H1 (cell line): ENCODE data around the gene IFNA1. TPM values are rescaled to one million over a fixed set of nuclear protein-coding genes. Genes with fewer than 3 reads are reported as not detected.

Experiments used
- CTCF ChIA-PET: fragments of 300-600 bp; sonication (Branson Sonifier 250); formaldehyde crosslinking; loops from one replicate; lab custom pipeline; 2021; ENCODE audit not compliant: partially characterized antibody; lab: Charles Lee
- POLR2A ChIA-PET: fragments of 300-600 bp; sonication (Branson Sonifier 250); formaldehyde crosslinking; loops from one replicate; lab custom pipeline; 2021; ENCODE audit warnings: inconsistent platforms; ENCODE audit not compliant: partially characterized antibody; lab: Charles Lee
- DNase-seq, 2 experiments: peaks; one replicate each; pipeline versions ENCODE4 v3.0.0 to v3.0.0-alpha.2; 2010 to 2022; ENCODE audit warnings: low spot score in 2 of 2, low read depth in 1 of 2, mixed read lengths in 1 of 2
- FAIRE-seq: peaks from 2 replicates; lab custom pipeline; 2011; peaks lifted over from hg19 to GRCh38; lab: Jason Lieb, UNC
- H2AFZ ChIP-seq: 2 replicates; pipeline ENCODE4 v1.8.1; 2012; ENCODE audit warnings: low read length, inconsistent platforms
- H2AK5ac ChIP-seq: 2 replicates; pipeline ENCODE4 v1.6.1; 2013; ENCODE audit warnings: low read depth, low read length
- H2BK120ac ChIP-seq: replicated peaks from 2 replicates; pipeline ENCODE3; 2013; ENCODE audit warnings: low read depth, low read length, inconsistent platforms
- H2BK12ac ChIP-seq: 2 replicates; pipeline ENCODE4 v1.6.1; 2013; ENCODE audit warnings: low read depth, low read length
- H2BK15ac ChIP-seq: 2 replicates; pipeline ENCODE4 v1.6.1; 2013; ENCODE audit warnings: low read length
- H2BK20ac ChIP-seq: 2 replicates; pipeline ENCODE4 v1.6.1; 2013; ENCODE audit warnings: low read length
- H2BK5ac ChIP-seq: 2 replicates; pipeline ENCODE4 v1.6.1; 2013; ENCODE audit warnings: low read depth, low read length
- H3K14ac ChIP-seq: 2 replicates; pipeline ENCODE4 v1.6.1; 2013; ENCODE audit warnings: inconsistent platforms; ENCODE audit not compliant: insufficient read length
- H3K18ac ChIP-seq: 2 replicates; pipeline ENCODE4 v1.6.1; 2013; ENCODE audit warnings: low read length; ENCODE audit errors: extremely low read depth
- H3K23ac ChIP-seq: 2 replicates; pipeline ENCODE4 v1.6.1; 2013; ENCODE audit warnings: inconsistent platforms; ENCODE audit not compliant: insufficient read length
- H3K23me2 ChIP-seq: 2 replicates; pipeline ENCODE4 v1.6.1; 2013; ENCODE audit warnings: low read depth, low read length
- H3K27ac ChIP-seq: 2 replicates; pipeline ENCODE4 v1.6.1; 2011; ENCODE audit warnings: low read depth, low read length, inconsistent platforms
- H3K27me3 ChIP-seq, 4 experiments: replicated peaks in 1 of 4; 1 replicate in 1 of 4; 2 replicates in 3 of 4; pipeline versions ENCODE4 v1.6.1 to v1.8.1; 2011 to 2013; ENCODE audit warnings: low read length in 3 of 4, mild to moderate bottlenecking in 3 of 4, inconsistent platforms in 2 of 4, mixed read lengths in 2 of 4, moderate library complexity in 1 of 4; ENCODE audit not compliant: control insufficient read depth in 3 of 4, insufficient read depth in 3 of 4; ENCODE audit errors: extremely low read depth in 1 of 4
- H3K36me3 ChIP-seq, 4 experiments: 2 replicates each; pipeline versions ENCODE4 v1.6.1 to v1.8.1; 2011 to 2013; ENCODE audit warnings: mild to moderate bottlenecking in 4 of 4, low read length in 3 of 4, moderate library complexity in 2 of 4, control low read depth in 1 of 4, inconsistent platforms in 1 of 4; ENCODE audit not compliant: insufficient read depth in 4 of 4, control insufficient read depth in 2 of 4
- H3K4ac ChIP-seq: replicated peaks from 2 replicates; pipeline ENCODE3; 2013; ENCODE audit warnings: low read length, low read depth, mixed read lengths, inconsistent platforms; ENCODE audit not compliant: insufficient read length
- H3K4me1 ChIP-seq, 4 experiments: replicated peaks in 1 of 4; 1 replicate in 1 of 4; 2 replicates in 3 of 4; pipeline versions ENCODE4 v1.6.1 to v1.8.1; 2011 to 2013; ENCODE audit warnings: low read length in 3 of 4, inconsistent platforms in 2 of 4, mixed read lengths in 1 of 4; ENCODE audit not compliant: insufficient read depth in 4 of 4, control insufficient read depth in 3 of 4
- H3K4me2 ChIP-seq, 2 experiments: 2 replicates each; pipeline versions ENCODE4 v1.6.1 to v1.8.1; 2011 to 2013; ENCODE audit warnings: low read depth in 2 of 2, low read length in 2 of 2, control low read depth in 1 of 2, inconsistent platforms in 1 of 2, mild to moderate bottlenecking in 1 of 2; ENCODE audit not compliant: insufficient read depth in 1 of 2
- H3K4me3 ChIP-seq, 4 experiments: fragments of 200-600, 300-600 bp in 1 of 4; sonication (generic), shearing (Covaris generic), sonication (Bioruptor Twin) in 1 of 4; 2 replicates each; pipeline versions ENCODE4 v1.5.1 to v1.8.1; 2011 to 2016; ENCODE audit warnings: low read length in 4 of 4, low read depth in 3 of 4, control low read depth in 2 of 4, inconsistent platforms in 2 of 4, mild to moderate bottlenecking in 2 of 4, mixed read lengths in 1 of 4, moderate library complexity in 1 of 4; ENCODE audit not compliant: insufficient read depth in 2 of 4; ENCODE audit errors: extremely low read depth in 1 of 4
- H3K56ac ChIP-seq: replicated peaks from 2 replicates; pipeline ENCODE3; 2013; ENCODE audit warnings: low read depth, mild to moderate bottlenecking, mixed read lengths, low read length, inconsistent platforms; ENCODE audit not compliant: insufficient read length
- H3K79me1 ChIP-seq: 2 replicates; pipeline ENCODE4 v1.6.1; 2013; ENCODE audit warnings: low read depth, low read length, control low read depth
- H3K79me2 ChIP-seq, 2 experiments: 2 replicates each; pipeline versions ENCODE4 v1.6.1 to v1.8.1; 2012 to 2013; ENCODE audit warnings: low read length in 2 of 2, mild to moderate bottlenecking in 2 of 2, inconsistent platforms in 1 of 2; ENCODE audit not compliant: insufficient read depth in 2 of 2, control insufficient read depth in 1 of 2
- H3K9ac ChIP-seq, 4 experiments: replicated peaks in 1 of 4; 1 replicate in 1 of 4; 2 replicates in 3 of 4; pipeline versions ENCODE4 v1.6.1 to v1.8.1; 2011 to 2013; ENCODE audit warnings: low read depth in 3 of 4, low read length in 3 of 4, control low read depth in 2 of 4, mild to moderate bottlenecking in 2 of 4, moderate library complexity in 2 of 4, inconsistent platforms in 1 of 4; ENCODE audit errors: extremely low read depth in 1 of 4
- H3K9me3 ChIP-seq, 2 experiments: 2 replicates each; pipeline versions ENCODE4 v1.6.1 to v1.8.1; 2012 to 2013; ENCODE audit warnings: mild to moderate bottlenecking in 2 of 2, moderate library complexity in 2 of 2, control low read depth in 1 of 2, inconsistent platforms in 1 of 2, low read depth in 1 of 2, low read length in 1 of 2, mixed read lengths in 1 of 2; ENCODE audit not compliant: insufficient read depth in 2 of 2
- H4K20me1 ChIP-seq, 2 experiments: replicated peaks in 1 of 2; 2 replicates each; pipeline versions ENCODE3 to v1.8.1; 2011 to 2013; ENCODE audit warnings: inconsistent platforms in 2 of 2, low read length in 2 of 2, mild to moderate bottlenecking in 1 of 2; ENCODE audit not compliant: insufficient read depth in 2 of 2, control insufficient read depth in 1 of 2
- H4K5ac ChIP-seq: 2 replicates; pipeline ENCODE4 v1.6.1; 2013; ENCODE audit warnings: low read length, low read depth, mixed read lengths, inconsistent platforms; ENCODE audit not compliant: insufficient read length
- H4K8ac ChIP-seq: 2 replicates; pipeline ENCODE4 v1.8.0; 2013; ENCODE audit warnings: mild to moderate bottlenecking, moderate library complexity, low read length, inconsistent platforms; ENCODE audit not compliant: insufficient read depth; ENCODE audit errors: extremely low read depth
- H4K91ac ChIP-seq: replicated peaks from 2 replicates; pipeline ENCODE3; 2013; ENCODE audit warnings: low read length, mixed read lengths, inconsistent platforms; ENCODE audit not compliant: insufficient read length
- CBX8 ChIP-seq: fragments of 300-800, 300-1000 bp; sonication (generic); IDR thresholded peaks from 2 replicates; pipeline ENCODE4 v1.7.1; 2016; ENCODE audit warnings: low read depth, low read length, borderline replicate concordance
- HDAC6 ChIP-seq: IDR thresholded peaks from one replicate; pipeline ENCODE4 v1.7.1; 2012; ENCODE audit warnings: low read depth, mild to moderate bottlenecking, inconsistent platforms, low read length, moderate library complexity
- MAFK ChIP-seq: IDR thresholded peaks from 2 replicates; pipeline ENCODE4 v1.6.1; 2012; ENCODE audit warnings: low read depth, mild to moderate bottlenecking, improper control_type of control experiment, low read length
- NANOG ChIP-seq: IDR thresholded peaks from 2 replicates; pipeline ENCODE4 v1.6.1; 2011; ENCODE audit warnings: low read length, low read depth, mild to moderate bottlenecking, inconsistent platforms; ENCODE audit not compliant: insufficient read depth, poor library complexity, severe bottlenecking
- PHF8 ChIP-seq: fragments of 200-600 bp; sonication (generic); conservative IDR thresholded peaks from 2 replicates; pipeline ENCODE4 v1.7.1; 2012; ENCODE audit warnings: low read depth, mild to moderate bottlenecking, inconsistent platforms, low read length, moderate library complexity
- POLR2A ChIP-seq, 2 experiments: IDR thresholded peaks; 1 replicate in 1 of 2; 2 replicates in 1 of 2; pipeline ENCODE4 v1.6.1; 2011; ENCODE audit warnings: low read depth in 2 of 2, low read length in 2 of 2, mild to moderate bottlenecking in 2 of 2; ENCODE audit errors: control extremely low read depth in 1 of 2
- RAD21 ChIP-seq, 2 experiments: IDR thresholded peaks in 1 of 2; conservative IDR thresholded peaks in 1 of 2; 2 replicates each; pipeline ENCODE4 v1.6.1; 2011; ENCODE audit warnings: low read depth in 2 of 2, low read length in 2 of 2, improper control_type of control experiment in 1 of 2, inconsistent platforms in 1 of 2, mild to moderate bottlenecking in 1 of 2, moderate library complexity in 1 of 2
- WGBS, 2 experiments: shearing (Covaris generic) in 1 of 2; methylation state at CpG; one replicate each; pipeline versions ENCODE4 v1.1.6 to v1.1.7; 2013 to 2015; ENCODE audit warnings: low lambda C conversion rate in 2 of 2, mixed read lengths in 2 of 2, inconsistent platforms in 1 of 2, low coverage in 1 of 2, missing lambda C conversion rate in 1 of 2; ENCODE audit not compliant: insufficient replicate concordance in 2 of 2, insufficient coverage in 1 of 2, insufficient read length in 1 of 2; ENCODE audit errors: extremely low coverage in 1 of 2, missing lambda C conversion rate in 1 of 2; 5-methylcytosine and 5-hydroxymethylcytosine counted together
- polyA plus RNA-seq, 7 experiments: library from polyadenylated mRNA; depleted of rRNA in 3 of 7; stranded (reverse) in 5 of 7; unstranded in 2 of 7; fragments of >200 nt in 5 of 7; fragments of 200-250 nt in 2 of 7; gene quantifications; 1 replicate in 5 of 7; 2 replicates in 1 of 7; 4 replicates in 1 of 7; pipeline versions ENCODE4 v1.2.1 to v1.2.3, GENCODE V29; 2011 to 2013; ENCODE audit warnings: missing spikeins in 2 of 7, mixed read lengths in 2 of 7
- total RNA-seq: library from RNA; stranded (reverse); fragmentation: NEBNext Ultra II Directional; extraction: Animal tissue kit (Norgen Biotek cat#: 25700); gene quantifications from 2 replicates; pipeline ENCODE4 v1.2.1, GENCODE V29; 2021
- TF ChIP-seq, protein P1 (sequence below), 3 experiments: IDR thresholded peaks; 1 replicate in 2 of 3; 2 replicates in 1 of 3; pipeline versions ENCODE4 v1.5.1 to v1.6.1; 2011; ENCODE audit warnings: low read length in 3 of 3, mild to moderate bottlenecking in 3 of 3, inconsistent platforms in 2 of 3, low read depth in 1 of 3, moderate library complexity in 1 of 3; ENCODE audit not compliant: insufficient read depth in 1 of 3; ENCODE audit errors: control extremely low read depth in 1 of 3

The IFNA1 gene
- total and polyA plus RNA-seq, 2 of the 8 experiments (the other 6 are each of a cell fraction or from before 2014, with no cell fraction given) = not detected

DNA sequence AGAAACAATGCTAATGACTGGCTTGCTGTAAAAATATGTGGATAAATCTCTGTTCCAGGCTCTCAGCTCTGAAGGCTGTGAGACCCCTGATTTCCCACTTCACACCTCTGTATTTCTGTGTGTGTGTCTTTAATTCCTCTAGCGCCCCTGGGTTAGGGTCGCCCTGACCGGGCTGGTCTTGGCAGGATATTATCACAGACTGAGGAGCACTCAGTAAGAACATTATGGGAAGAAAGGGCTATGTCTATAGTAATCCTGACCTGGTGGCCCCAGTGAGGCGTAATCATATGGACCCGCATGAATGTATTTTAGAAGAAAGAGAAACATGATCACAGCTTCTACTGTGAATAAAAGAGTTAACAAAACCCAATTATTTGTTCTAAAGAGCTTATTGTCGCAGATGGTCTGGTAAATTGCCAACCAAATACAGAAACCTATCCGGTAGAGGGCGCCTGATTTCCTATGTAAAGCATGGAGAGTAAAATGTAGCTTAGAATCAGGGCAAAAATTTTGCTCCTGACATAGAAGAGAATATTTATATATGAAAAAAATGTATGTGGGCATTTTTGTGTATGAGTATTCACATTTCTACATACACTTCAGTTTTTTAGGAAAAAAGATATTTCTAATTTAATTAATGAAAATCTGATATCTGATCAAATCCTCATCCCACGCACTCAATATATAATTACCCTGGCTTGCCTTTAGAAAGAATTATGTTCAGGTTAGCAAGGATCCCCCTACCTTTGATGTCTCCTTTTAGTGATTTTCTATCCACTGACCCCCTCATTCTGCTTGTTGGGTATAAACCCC, 5.8 kb upstream of the IFNA1 start:
- no peak overlapping the region for H2BK120ac ChIP-seq
- no peak overlapping the region for H3K4me2 ChIP-seq
- no peak overlapping the region for H4K5ac ChIP-seq
- no peak overlapping the region for H2BK20ac ChIP-seq
- ChIA-PET CTCF (interaction anchor here (0.6 to 4.6 kb wide), 38 partner anchors 8 to 1355 kb away, joined by 3 to 36 read pairs (median 4); partner anchors contain the start of genes IFNA8 and KLHL9), POLR2A (no interaction called here)
- DNase-seq (peak in 1 of 2 experiments; percentile 66), FAIRE-seq (no peak)
- no peaks in the 10 kb centered on the region for H3K4me1 ChIP-seq
- H3K56ac ChIP-seq = no peak overlapping the region
- no peak overlapping the region for H3K4ac ChIP-seq
- H4K91ac ChIP-seq = no peak overlapping the region
- H3K9ac ChIP-seq = no peak overlapping the region
- H2BK12ac ChIP-seq = no peak overlapping the region
- H4K8ac ChIP-seq = no peak overlapping the region
- no peak overlapping the region for H3K27ac ChIP-seq
- H3K23me2 ChIP-seq = no peaks in the 10 kb centered on the region
- TF ChIP-seq NANOG = no peak
- no peak for TF ChIP-seq POLR2A (IDR thresholded peaks at IDR 0.05; ENCODE audit: control extremely low read depth in 1 of 2, low read depth in 2 of 2, low read length in 2 of 2)
- TF ChIP-seq RAD21 (IDR thresholded peaks at IDR 0.05 in 1 of 2, conservative IDR thresholded peaks at IDR 0.05 in 1 of 2; ENCODE audit: low read depth in 2 of 2, low read length in 2 of 2) = peak; percentile 31 to 46; a peak in 3 of 4 replicates
- TF ChIP-seq MAFK = no peak
- TF ChIP-seq, protein P1, sequence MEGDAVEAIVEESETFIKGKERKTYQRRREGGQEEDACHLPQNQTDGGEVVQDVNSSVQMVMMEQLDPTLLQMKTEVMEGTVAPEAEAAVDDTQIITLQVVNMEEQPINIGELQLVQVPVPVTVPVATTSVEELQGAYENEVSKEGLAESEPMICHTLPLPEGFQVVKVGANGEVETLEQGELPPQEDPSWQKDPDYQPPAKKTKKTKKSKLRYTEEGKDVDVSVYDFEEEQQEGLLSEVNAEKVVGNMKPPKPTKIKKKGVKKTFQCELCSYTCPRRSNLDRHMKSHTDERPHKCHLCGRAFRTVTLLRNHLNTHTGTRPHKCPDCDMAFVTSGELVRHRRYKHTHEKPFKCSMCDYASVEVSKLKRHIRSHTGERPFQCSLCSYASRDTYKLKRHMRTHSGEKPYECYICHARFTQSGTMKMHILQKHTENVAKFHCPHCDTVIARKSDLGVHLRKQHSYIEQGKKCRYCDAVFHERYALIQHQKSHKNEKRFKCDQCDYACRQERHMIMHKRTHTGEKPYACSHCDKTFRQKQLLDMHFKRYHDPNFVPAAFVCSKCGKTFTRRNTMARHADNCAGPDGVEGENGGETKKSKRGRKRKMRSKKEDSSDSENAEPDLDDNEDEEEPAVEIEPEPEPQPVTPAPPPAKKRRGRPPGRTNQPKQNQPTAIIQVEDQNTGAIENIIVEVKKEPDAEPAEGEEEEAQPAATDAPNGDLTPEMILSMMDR (IDR thresholded peaks at IDR 0.05; ENCODE audit: control extremely low read depth in 1 of 3, insufficient read depth in 1 of 3, low read depth in 1 of 3, low read length in 3 of 3) = peak in 2 of 3 experiments; percentile 47; a peak in 2 of 4 replicates
- no peak for TF ChIP-seq PHF8
- TF ChIP-seq CBX8 = no peak
- no peak for TF ChIP-seq HDAC6
- no peak overlapping the region for H3K14ac ChIP-seq
- no peaks in the 10 kb centered on the region for H3K79me2 ChIP-seq
- H2BK15ac ChIP-seq = no peak overlapping the region
- H3K9me3 ChIP-seq = no peaks in the 10 kb centered on the region
- no peak overlapping the region for H3K4me3 ChIP-seq
- no peak overlapping the region for H3K18ac ChIP-seq
- no peaks in the 10 kb centered on the region for H3K79me1 ChIP-seq
- no peaks in the 10 kb centered on the region for H3K36me3 ChIP-seq
- no peaks in the 10 kb centered on the region for H3K27me3 ChIP-seq
- H4K20me1 ChIP-seq = no peaks in the 10 kb centered on the region
- H2AFZ ChIP-seq = no peak overlapping the region
- no peak overlapping the region for H3K23ac ChIP-seq
- no peak overlapping the region for H2AK5ac ChIP-seq
- no peak overlapping the region for H2BK5ac ChIP-seq
- WGBS, 2 experiments = 63% methylated on average over 9 of the region's 9 CpGs; no CpG with 5 or more reads in 1 of the 2 experiments
